Measurements from ENCODE around the gene GSTT2. TPM values are rescaled to one million over a fixed set of nuclear protein-coding genes. Genes with fewer than 3 reads are reported as not detected.
A peak's percentile ranks its signal among the peaks of the same experiment; 100 is the strongest.
"Not testable (repeated sequence)": the region's sequence is repeated elsewhere in the genome, so short reads cannot be mapped to it uniquely, and the experiment has no call there.

GSTT2 gene
- total and polyA plus RNA-seq, 2 donors (not counting 3 experiments of a cell fraction or from before 2014, with no cell fraction given) = 3.0 TPM; not detected in 1

DNA sequence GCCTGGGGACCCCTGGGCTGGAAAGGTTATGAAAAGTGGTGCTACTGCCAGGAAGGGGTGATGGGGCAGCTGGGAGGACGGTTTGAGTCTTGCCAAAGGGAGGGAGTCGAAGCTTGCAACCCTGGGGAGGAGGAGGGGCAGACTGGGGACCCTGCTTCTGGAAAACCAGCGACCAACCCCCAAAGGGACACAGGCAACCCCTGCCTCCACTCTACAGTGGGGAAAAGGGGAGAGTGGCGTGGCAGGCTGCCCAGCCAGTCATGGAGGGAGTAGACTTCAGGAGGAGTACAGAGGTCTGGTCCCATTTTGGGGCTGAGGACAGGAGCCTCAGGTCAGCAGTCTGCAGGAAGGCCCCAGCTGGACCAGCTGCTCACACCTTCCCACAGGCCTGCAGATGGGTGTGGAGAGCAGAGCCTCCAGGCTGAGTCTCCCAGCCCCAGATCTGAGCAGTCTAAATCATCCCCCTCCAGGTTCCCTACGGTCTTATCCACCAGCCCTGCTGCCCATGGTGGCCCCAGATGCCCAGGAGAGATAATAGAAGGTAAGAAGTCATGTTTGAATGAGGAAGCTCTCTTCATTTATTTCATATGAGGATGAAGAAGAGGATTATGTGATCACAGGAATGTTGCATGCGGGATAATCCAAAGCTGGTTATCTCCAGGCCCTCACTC is 9.0 kb upstream of the GSTT2 start:
- H3K4me1 ChIP-seq (ENCODE audit: control insufficient read depth, extremely low read depth, insufficient read depth, low read length) = no peaks in the 10 kb centered on the region
- H3K79me2 ChIP-seq (ENCODE audit: control insufficient read depth, insufficient read depth, low read length) = peaks cover 13% of the 10 kb centered on the region
- no peak overlapping the region for H3K4me2 ChIP-seq (ENCODE audit: insufficient read depth, low read length)
- H3K36me3 ChIP-seq (ENCODE audit: control insufficient read depth in 2 of 2, extremely low read depth in 1 of 2, insufficient read depth in 2 of 2, low read length in 2 of 2) = peaks cover 2 to 16% of the 10 kb centered on the region in 2 experiments
- no TSS peak for BruUV-seq (replicated peaks)
- no peaks in the 10 kb centered on the region for H4K20me1 ChIP-seq (replicated peaks; ENCODE audit: control insufficient read depth, extremely low read depth, insufficient read depth, low read length)
- no peak overlapping the region for H3K9ac ChIP-seq (replicated peaks; ENCODE audit: extremely low read depth, insufficient read depth, low read length)
- intact Hi-C loops (cut with micrococcal nuclease) = no loop called here
- no peaks in the 10 kb centered on the region for H3K9me3 ChIP-seq (replicated peaks; ENCODE audit: control insufficient read depth, insufficient read depth, low read length)
- no peak overlapping the region for H3K27ac ChIP-seq (ENCODE audit: insufficient read depth, low read depth, low read length)
- FAIRE-seq (no peak), DNase-seq (ENCODE audit: low read depth, low spot score) (no peak)
- TF ChIP-seq JUN (IDR thresholded peaks at IDR 0.05; ENCODE audit: borderline replicate concordance, insufficient read depth, insufficient read length, low read depth) = no peak
- TF ChIP-seq, protein P1, sequence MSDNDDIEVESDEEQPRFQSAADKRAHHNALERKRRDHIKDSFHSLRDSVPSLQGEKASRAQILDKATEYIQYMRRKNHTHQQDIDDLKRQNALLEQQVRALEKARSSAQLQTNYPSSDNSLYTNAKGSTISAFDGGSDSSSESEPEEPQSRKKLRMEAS (IDR thresholded peaks at IDR 0.05; ENCODE audit: insufficient read depth, insufficient read length) = no peak
- no peak for TF ChIP-seq EZH2 (IDR thresholded peaks at IDR 0.05; ENCODE audit: borderline replicate concordance, low read depth, low read length, severe bottlenecking)
- no peak for TF ChIP-seq POLR2A (IDR thresholded peaks at IDR 0.05; ENCODE audit: low read depth, low read length)
- TF ChIP-seq GATA2 (IDR thresholded peaks at IDR 0.05; ENCODE audit: insufficient read depth, insufficient read length, low read depth, low read length) = no peak
- TF ChIP-seq, protein P2, sequence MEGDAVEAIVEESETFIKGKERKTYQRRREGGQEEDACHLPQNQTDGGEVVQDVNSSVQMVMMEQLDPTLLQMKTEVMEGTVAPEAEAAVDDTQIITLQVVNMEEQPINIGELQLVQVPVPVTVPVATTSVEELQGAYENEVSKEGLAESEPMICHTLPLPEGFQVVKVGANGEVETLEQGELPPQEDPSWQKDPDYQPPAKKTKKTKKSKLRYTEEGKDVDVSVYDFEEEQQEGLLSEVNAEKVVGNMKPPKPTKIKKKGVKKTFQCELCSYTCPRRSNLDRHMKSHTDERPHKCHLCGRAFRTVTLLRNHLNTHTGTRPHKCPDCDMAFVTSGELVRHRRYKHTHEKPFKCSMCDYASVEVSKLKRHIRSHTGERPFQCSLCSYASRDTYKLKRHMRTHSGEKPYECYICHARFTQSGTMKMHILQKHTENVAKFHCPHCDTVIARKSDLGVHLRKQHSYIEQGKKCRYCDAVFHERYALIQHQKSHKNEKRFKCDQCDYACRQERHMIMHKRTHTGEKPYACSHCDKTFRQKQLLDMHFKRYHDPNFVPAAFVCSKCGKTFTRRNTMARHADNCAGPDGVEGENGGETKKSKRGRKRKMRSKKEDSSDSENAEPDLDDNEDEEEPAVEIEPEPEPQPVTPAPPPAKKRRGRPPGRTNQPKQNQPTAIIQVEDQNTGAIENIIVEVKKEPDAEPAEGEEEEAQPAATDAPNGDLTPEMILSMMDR (IDR thresholded peaks at IDR 0.05; ENCODE audit: extremely low read depth in 1 of 2, insufficient read depth in 1 of 2, low read depth in 1 of 2, low read length in 2 of 2) = no peak
- TF ChIP-seq MYC (IDR thresholded peaks at IDR 0.05; ENCODE audit: low read depth, low read length) = no peak
- TF ChIP-seq POLR2AphosphoS5 (IDR thresholded peaks at IDR 0.05; ENCODE audit: insufficient read depth, low read depth, low read length) = no peak
- CTCF ChIA-PET = interaction anchor here (0.6 to 1.2 kb wide), 2 partner anchors 41 to 44 kb away, joined by 3 to 4 read pairs; no protein-coding TSS in a partner anchor
- POLR2A ChIA-PET = no interaction called here
- no peaks in the 10 kb centered on the region for H3K9me1 ChIP-seq (replicated peaks; ENCODE audit: control insufficient read depth, extremely low read depth, insufficient read depth, low read length)
- no peak overlapping the region for H2AFZ ChIP-seq (ENCODE audit: low read depth, low read length)
- H3K27me3 ChIP-seq (ENCODE audit: control insufficient read depth in 2 of 2, insufficient read depth in 2 of 2, low read length in 2 of 2) = no peaks in the 10 kb centered on the region
- dilution Hi-C loops (cut with MboI; ENCODE audit: extremely low pct_ligation_motif_present, low sequenced_read_pairs) = no loop called here
- H3K4me3 ChIP-seq (replicated peaks in 1 of 3; ENCODE audit: insufficient read depth in 1 of 3, low read depth in 1 of 3, low read length in 3 of 3) = no peak overlapping the region

DNA sequence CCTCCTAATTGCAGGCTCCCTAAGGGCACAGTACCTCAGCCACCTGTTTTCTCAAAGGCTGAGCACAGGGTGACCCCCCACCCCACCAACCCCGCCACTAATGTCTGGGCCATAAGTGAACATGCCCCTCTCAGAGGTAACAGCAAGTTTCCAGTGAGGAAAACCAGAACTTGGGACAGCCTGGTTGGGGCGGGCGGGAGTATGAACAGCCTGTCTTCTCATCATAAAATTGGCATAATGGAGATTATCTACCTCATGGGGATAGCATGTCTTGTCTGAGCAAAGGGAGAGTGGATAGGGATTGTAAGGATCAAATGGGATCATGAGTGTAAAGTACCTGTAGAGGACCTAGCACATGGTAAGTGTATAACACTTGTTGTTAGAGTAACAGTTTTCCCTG is 8.0 kb upstream of the GSTT2 start:
- FAIRE-seq; H3K4me3 ChIP-seq (replicated peaks in 1 of 3; ENCODE audit: insufficient read depth in 1 of 3, low read depth in 1 of 3, low read length in 3 of 3); H3K4me1 ChIP-seq (ENCODE audit: control insufficient read depth, extremely low read depth, insufficient read depth, low read length); H3K27me3 ChIP-seq (ENCODE audit: control insufficient read depth in 2 of 2, insufficient read depth in 2 of 2, low read length in 2 of 2); H4K20me1 ChIP-seq (replicated peaks; ENCODE audit: control insufficient read depth, extremely low read depth, insufficient read depth, low read length); H3K9me1 ChIP-seq (replicated peaks; ENCODE audit: control insufficient read depth, extremely low read depth, insufficient read depth, low read length); POLR2A ChIA-PET; H3K4me2 ChIP-seq (ENCODE audit: insufficient read depth, low read length); H2AFZ ChIP-seq (ENCODE audit: low read depth, low read length); intact Hi-C loops (cut with micrococcal nuclease); CTCF ChIA-PET; DNase-seq (ENCODE audit: low read depth, low spot score); dilution Hi-C loops (cut with MboI; ENCODE audit: extremely low pct_ligation_motif_present, low sequenced_read_pairs); BruUV-seq (replicated peaks); H3K27ac ChIP-seq (ENCODE audit: insufficient read depth, low read depth, low read length); H3K9ac ChIP-seq (replicated peaks; ENCODE audit: extremely low read depth, insufficient read depth, low read length); H3K9me3 ChIP-seq (replicated peaks; ENCODE audit: control insufficient read depth, insufficient read depth, low read length): not testable (repeated sequence)
- peaks cover 2 to 16% of the 10 kb centered on the region in 2 experiments for H3K36me3 ChIP-seq (ENCODE audit: control insufficient read depth in 2 of 2, extremely low read depth in 1 of 2, insufficient read depth in 2 of 2, low read length in 2 of 2)
- H3K79me2 ChIP-seq (ENCODE audit: control insufficient read depth, insufficient read depth, low read length) = peaks cover 13% of the 10 kb centered on the region

DNA sequence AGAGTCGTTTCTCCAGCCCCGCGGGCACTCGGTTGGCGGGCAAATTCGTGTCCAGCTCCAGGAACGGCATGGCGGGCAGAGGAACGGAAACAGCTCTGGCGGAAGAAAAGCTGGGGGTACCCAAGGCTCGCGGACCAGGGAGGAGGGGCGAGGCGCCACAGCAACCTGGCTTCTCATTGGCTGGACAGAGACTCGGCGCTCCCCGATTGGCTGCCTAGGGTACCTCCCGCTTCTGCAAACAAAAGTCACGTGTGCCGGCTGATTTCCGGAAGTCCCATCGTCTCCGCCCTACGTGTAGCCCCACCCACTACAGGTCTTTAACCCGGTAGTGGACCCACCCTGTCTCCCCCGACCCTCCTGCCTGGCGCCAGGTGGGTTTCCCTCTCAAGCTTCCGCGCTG is 5.6 kb upstream of the GSTT2 start, which contains the start of gene DDT:
Gene DDT (minus strand): TSS at position 97 of the 400 bp plus-strand sequence. CDS start 27 bp downstream, at position 70.
- H3K9me1 ChIP-seq (replicated peaks; ENCODE audit: control insufficient read depth, extremely low read depth, insufficient read depth, low read length); H4K20me1 ChIP-seq (replicated peaks; ENCODE audit: control insufficient read depth, extremely low read depth, insufficient read depth, low read length); H3K4me1 ChIP-seq (ENCODE audit: control insufficient read depth, extremely low read depth, insufficient read depth, low read length); H3K4me2 ChIP-seq (ENCODE audit: insufficient read depth, low read length); H3K27ac ChIP-seq (ENCODE audit: insufficient read depth, low read depth, low read length); intact Hi-C loops (cut with micrococcal nuclease); POLR2A ChIA-PET; H3K79me2 ChIP-seq (ENCODE audit: control insufficient read depth, insufficient read depth, low read length); H3K9ac ChIP-seq (replicated peaks; ENCODE audit: extremely low read depth, insufficient read depth, low read length); H2AFZ ChIP-seq (ENCODE audit: low read depth, low read length); dilution Hi-C loops (cut with MboI; ENCODE audit: extremely low pct_ligation_motif_present, low sequenced_read_pairs); BruUV-seq (replicated peaks); H3K9me3 ChIP-seq (replicated peaks; ENCODE audit: control insufficient read depth, insufficient read depth, low read length); CTCF ChIA-PET; DNase-seq (ENCODE audit: low read depth, low spot score); H3K4me3 ChIP-seq (replicated peaks in 1 of 3; ENCODE audit: insufficient read depth in 1 of 3, low read depth in 1 of 3, low read length in 3 of 3); H3K27me3 ChIP-seq (ENCODE audit: control insufficient read depth in 2 of 2, insufficient read depth in 2 of 2, low read length in 2 of 2): not testable (repeated sequence)
- peak; percentile 100 for FAIRE-seq
- H3K36me3 ChIP-seq (ENCODE audit: control insufficient read depth in 2 of 2, extremely low read depth in 1 of 2, insufficient read depth in 2 of 2, low read length in 2 of 2) = peaks cover 2 to 15% of the 10 kb centered on the region in 2 experiments

All from endothelial cell of umbilical vein (primary cell).